ENCODE data around the gene EDN2. TPM values are rescaled to one million over a fixed set of nuclear protein-coding genes. Genes with fewer than 3 reads are reported as not detected.

EDN2 gene
- total RNA-seq, 1 experiment from 2014 or later, result 0.28 TPM

DNA sequence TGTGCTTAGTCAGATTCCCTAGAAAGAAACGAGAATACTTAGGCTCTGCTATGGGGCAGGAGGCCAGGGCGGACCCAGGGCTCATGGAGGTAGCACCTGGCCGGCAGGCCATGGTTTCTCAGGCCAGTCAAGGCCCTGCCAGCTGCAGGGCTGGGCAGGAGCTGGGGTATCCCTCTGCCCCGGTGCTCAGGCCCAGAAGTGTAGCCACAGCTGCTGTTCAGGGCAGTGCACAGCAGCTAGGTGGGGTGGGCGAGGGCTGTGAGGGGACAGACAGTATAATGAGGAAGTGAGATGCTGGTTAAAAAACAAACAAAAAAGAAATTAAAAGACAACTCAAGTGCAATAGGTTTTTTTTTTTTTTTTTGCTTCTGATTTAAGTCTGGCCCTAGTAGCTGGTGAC is 34.0 kb upstream of the EDN2 start:
- H3K36me3 Mint-ChIP-seq (ENCODE audit: insufficient read depth, unreplicated experiment), result peaks cover 11% of the 10 kb centered on the region
- intact Hi-C loops (cut with micrococcal nuclease; ENCODE audit: unreplicated experiment), result no loop called here
- TF ChIP-seq, protein P1, sequence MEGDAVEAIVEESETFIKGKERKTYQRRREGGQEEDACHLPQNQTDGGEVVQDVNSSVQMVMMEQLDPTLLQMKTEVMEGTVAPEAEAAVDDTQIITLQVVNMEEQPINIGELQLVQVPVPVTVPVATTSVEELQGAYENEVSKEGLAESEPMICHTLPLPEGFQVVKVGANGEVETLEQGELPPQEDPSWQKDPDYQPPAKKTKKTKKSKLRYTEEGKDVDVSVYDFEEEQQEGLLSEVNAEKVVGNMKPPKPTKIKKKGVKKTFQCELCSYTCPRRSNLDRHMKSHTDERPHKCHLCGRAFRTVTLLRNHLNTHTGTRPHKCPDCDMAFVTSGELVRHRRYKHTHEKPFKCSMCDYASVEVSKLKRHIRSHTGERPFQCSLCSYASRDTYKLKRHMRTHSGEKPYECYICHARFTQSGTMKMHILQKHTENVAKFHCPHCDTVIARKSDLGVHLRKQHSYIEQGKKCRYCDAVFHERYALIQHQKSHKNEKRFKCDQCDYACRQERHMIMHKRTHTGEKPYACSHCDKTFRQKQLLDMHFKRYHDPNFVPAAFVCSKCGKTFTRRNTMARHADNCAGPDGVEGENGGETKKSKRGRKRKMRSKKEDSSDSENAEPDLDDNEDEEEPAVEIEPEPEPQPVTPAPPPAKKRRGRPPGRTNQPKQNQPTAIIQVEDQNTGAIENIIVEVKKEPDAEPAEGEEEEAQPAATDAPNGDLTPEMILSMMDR (IDR thresholded peaks at IDR 0.05; ENCODE audit: unreplicated experiment), result no peak
- H3K27ac Mint-ChIP-seq (ENCODE audit: unreplicated experiment), result no peak overlapping the region
- peaks cover 16% of the 10 kb centered on the region for H3K27me3 Mint-ChIP-seq (ENCODE audit: unreplicated experiment)
- CTCF ChIA-PET, result interaction anchor here (0.6 kb wide), 1 partner anchor 819 kb away, joined by 3 read pairs; no protein-coding TSS in a partner anchor
- H3K9me3 Mint-ChIP-seq (ENCODE audit: low read depth, unreplicated experiment), result peaks cover 4% of the 10 kb centered on the region
- DNase-seq, result no peak
- peaks cover 34% of the 10 kb centered on the region for H3K4me1 Mint-ChIP-seq (ENCODE audit: low read depth, unreplicated experiment)
- BruUV-seq (replicated peaks), result no TSS peak
- no peak overlapping the region for H3K4me3 Mint-ChIP-seq (ENCODE audit: low read depth, unreplicated experiment)

DNA sequence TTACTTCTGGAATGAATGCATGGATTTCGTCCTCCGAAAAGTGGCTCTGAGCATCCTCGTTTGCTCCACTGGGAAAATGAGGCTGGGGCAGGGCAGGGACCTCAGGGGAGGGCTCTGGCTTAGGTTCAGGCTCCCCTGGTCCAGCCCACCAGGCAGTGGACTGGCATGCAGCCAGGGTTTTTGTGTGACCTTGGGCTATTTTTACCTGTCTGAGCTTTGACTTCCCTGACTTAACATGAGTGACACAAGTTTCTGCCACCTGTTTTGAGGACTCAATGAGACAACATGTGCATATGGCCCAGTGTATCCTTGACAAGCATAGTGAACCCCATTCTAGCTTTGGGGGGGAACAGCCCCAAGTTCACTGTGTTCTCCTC is 32.6 kb upstream of the EDN2 start:
- TF ChIP-seq, protein P1 (IDR thresholded peaks at IDR 0.05; ENCODE audit: unreplicated experiment), result no peak
- Mint-ChIP-seq H3K27ac (ENCODE audit: unreplicated experiment) (no peak overlapping the region), H3K36me3 (ENCODE audit: insufficient read depth, unreplicated experiment) (peaks cover 16% of the 10 kb centered on the region), H3K27me3 (ENCODE audit: unreplicated experiment) (peaks cover 16% of the 10 kb centered on the region), H3K4me1 (ENCODE audit: low read depth, unreplicated experiment) (peaks cover 35% of the 10 kb centered on the region), H3K9me3 (ENCODE audit: low read depth, unreplicated experiment) (peaks cover 4% of the 10 kb centered on the region), H3K4me3 (ENCODE audit: low read depth, unreplicated experiment) (peak overlapping the region; percentile 69)
- DNase-seq, result no peak
- CTCF ChIA-PET, result interaction anchor here (1.4 to 3.3 kb wide), 6 partner anchors 16 to 234 kb away, joined by 5 to 27 read pairs (median 12); no protein-coding TSS in a partner anchor
- intact Hi-C loops (cut with micrococcal nuclease; ENCODE audit: unreplicated experiment), result no loop called here
- BruUV-seq (replicated peaks), result no TSS peak

DNA sequence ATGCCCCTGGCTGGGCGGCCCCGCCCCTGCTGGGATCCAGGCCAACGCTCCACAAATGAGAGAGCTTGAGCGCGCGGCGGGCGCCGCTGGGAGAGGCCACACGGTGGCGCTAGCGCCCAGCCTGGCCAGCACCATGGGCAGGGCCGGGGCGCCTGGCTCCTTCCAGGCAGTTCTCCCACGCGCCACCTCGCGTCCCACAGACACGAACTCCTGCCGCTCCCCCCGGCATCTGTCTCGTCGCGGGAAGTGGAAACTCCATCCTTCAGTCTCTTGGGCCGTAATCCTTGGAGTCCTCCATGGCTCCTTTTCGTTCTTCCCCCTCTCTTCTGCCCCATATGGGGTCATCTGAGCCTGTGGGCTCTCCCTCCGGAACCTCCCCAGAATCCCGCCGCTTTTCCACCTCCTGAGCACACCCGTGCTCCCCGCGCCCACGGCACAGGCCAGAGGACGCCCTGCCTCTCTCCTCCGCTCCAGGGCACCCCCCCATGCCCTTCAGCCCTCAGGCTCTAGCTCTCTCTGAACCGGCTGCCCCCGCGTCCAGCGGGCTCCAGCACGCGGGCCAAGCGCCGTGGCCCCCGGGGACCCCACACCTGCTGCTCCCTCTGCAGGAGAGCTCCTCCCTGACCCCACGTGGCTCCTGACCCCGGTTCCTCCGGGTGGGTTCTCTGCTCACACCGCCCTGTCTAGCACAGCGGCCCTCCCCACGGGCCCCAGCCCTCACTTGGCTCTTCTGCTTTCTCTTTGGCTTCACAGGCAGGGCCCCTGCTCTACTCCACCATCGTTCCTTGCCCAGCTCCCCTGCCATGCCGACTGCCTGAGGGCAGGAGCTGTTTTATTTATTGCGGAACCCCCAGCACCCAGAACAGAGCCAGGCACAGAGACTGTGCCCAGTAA is 31.9 kb upstream of the EDN2 start:
- H3K36me3 Mint-ChIP-seq (ENCODE audit: insufficient read depth, unreplicated experiment), result peaks cover 16% of the 10 kb centered on the region
- peak; percentile 94 for DNase-seq
- H3K4me1 Mint-ChIP-seq (ENCODE audit: low read depth, unreplicated experiment), result peaks cover 35% of the 10 kb centered on the region
- BruUV-seq (replicated peaks), result no TSS peak
- TF ChIP-seq, protein P1 (IDR thresholded peaks at IDR 0.05; ENCODE audit: unreplicated experiment), result peak; percentile 81
- H3K27ac Mint-ChIP-seq (ENCODE audit: unreplicated experiment), result peak overlapping the region; percentile 79
- CTCF ChIA-PET, result interaction anchor here (1.3 to 3.3 kb wide), 11 partner anchors 9 to 657 kb away, joined by 4 to 30 read pairs (median 9); partner anchors contain the start of gene EDN2
- intact Hi-C loops (cut with micrococcal nuclease; ENCODE audit: unreplicated experiment), result no loop called here
- peaks cover 4% of the 10 kb centered on the region for H3K9me3 Mint-ChIP-seq (ENCODE audit: low read depth, unreplicated experiment)
- H3K4me3 Mint-ChIP-seq (ENCODE audit: low read depth, unreplicated experiment), result peak overlapping the region; percentile 69
- H3K27me3 Mint-ChIP-seq (ENCODE audit: unreplicated experiment), result peaks cover 16% of the 10 kb centered on the region

DNA sequence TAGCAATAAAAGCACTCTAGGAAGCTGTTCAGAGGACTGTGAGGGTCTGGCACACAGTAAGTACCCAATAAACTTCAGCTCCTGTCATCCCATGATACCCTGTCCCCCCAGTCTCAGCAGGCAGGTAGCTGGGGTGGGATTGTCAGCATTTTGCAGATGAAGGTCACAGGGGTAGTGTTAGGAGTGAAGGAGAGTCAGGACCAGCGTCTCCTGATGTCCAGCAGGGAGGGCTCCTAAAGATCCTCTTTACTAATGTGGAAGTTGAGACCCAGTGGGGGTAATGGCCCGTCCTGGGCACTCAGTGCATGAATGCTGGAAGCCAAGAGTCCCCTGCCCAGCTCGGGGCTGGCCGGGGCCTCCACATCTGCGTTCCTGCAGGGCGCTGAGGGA is 31.3 kb upstream of the EDN2 start:
- H3K9me3 Mint-ChIP-seq (ENCODE audit: low read depth, unreplicated experiment), result peaks cover 4% of the 10 kb centered on the region
- H3K27ac Mint-ChIP-seq (ENCODE audit: unreplicated experiment), result peak overlapping the region; percentile 79
- no TSS peak for BruUV-seq (replicated peaks)
- peaks cover 35% of the 10 kb centered on the region for H3K4me1 Mint-ChIP-seq (ENCODE audit: low read depth, unreplicated experiment)
- CTCF ChIA-PET, result interaction anchor here (1.3 to 3.3 kb wide), 11 partner anchors 8 to 658 kb away, joined by 4 to 30 read pairs (median 9); partner anchors contain the start of gene EDN2
- H3K4me3 Mint-ChIP-seq (ENCODE audit: low read depth, unreplicated experiment), result peak overlapping the region; percentile 69
- no peak for DNase-seq
- TF ChIP-seq, protein P1 (IDR thresholded peaks at IDR 0.05; ENCODE audit: unreplicated experiment), result no peak
- intact Hi-C loops (cut with micrococcal nuclease; ENCODE audit: unreplicated experiment), result no loop called here
- peaks cover 21% of the 10 kb centered on the region for H3K36me3 Mint-ChIP-seq (ENCODE audit: insufficient read depth, unreplicated experiment)
- H3K27me3 Mint-ChIP-seq (ENCODE audit: unreplicated experiment), result peaks cover 16% of the 10 kb centered on the region

Data from Calu3 (cell line).